Stimulated activated effector memory CD8-positive, alpha-beta T cell treated with anti-CD3 and anti-CD28 coated beads, Interleukin-12 subunit alpha, Interleukin-12 subunit beta, amount 100 ng/mL, for 72 hours (primary cell): ENCODE data around the gene EIF2B2.

Source experiments
- ATAC-seq: fragments of 150-1000 bp; cut with Tn5 transposase; 2 replicates; pipeline ENCODE4 v1.10.0; 2021
- DNase-seq, 2 donors: peaks; one replicate each; pipeline ENCODE4 v3.0.0; 2021 to 2022; ENCODE audit warnings: low spot score in 2 of 2
- H3K27ac Mint-ChIP-seq: one replicate; pipeline ENCODE4 v1.8.0; 2022; ENCODE audit warnings: mild to moderate bottlenecking, mixed read lengths
- H3K36me3 Mint-ChIP-seq: one replicate; pipeline ENCODE4 v1.8.0; 2022; ENCODE audit warnings: mild to moderate bottlenecking, mixed read lengths
- H3K4me1 Mint-ChIP-seq: one replicate; pipeline ENCODE4 v1.8.0; 2022; ENCODE audit warnings: mixed read lengths
- H3K4me3 Mint-ChIP-seq: one replicate; pipeline ENCODE4 v1.8.0; 2022; ENCODE audit warnings: mild to moderate bottlenecking, mixed read lengths
- H3K9me3 Mint-ChIP-seq: one replicate; pipeline ENCODE4 v1.8.0; 2022; ENCODE audit warnings: mixed read lengths

The EIF2B2 gene

GRCh38 chr14:75054421-75054820, 51.7 kb downstream of the EIF2B2 start:
- ATAC-seq = no peak

GRCh38 chr14:75059642-75060041, 56.9 kb downstream of the EIF2B2 start:
- no peak overlapping the region for H3K27ac Mint-ChIP-seq
- DNase-seq (no peak), ATAC-seq (no peak)
- no peaks in the 10 kb centered on the region for H3K9me3 Mint-ChIP-seq
- H3K4me1 Mint-ChIP-seq = peaks cover 33% of the 10 kb centered on the region
- peaks cover 64% of the 10 kb centered on the region for H3K36me3 Mint-ChIP-seq
- H3K4me3 Mint-ChIP-seq = no peak overlapping the region

More at GRCh38 chr14:75054421-75054820, 51.7 kb downstream of the EIF2B2 start:
- Mint-ChIP-seq H3K9me3 (no peaks in the 10 kb centered on the region), H3K27ac (no peak overlapping the region), H3K36me3 (peaks cover 78% of the 10 kb centered on the region), H3K4me3 (no peak overlapping the region), H3K4me1 (peaks cover 29% of the 10 kb centered on the region)
- no peak for DNase-seq

- H3K27ac Mint-ChIP-seq = no peak overlapping the region
- no peak for ATAC-seq
- H3K9me3 Mint-ChIP-seq = no peaks in the 10 kb centered on the region
- peaks cover 59% of the 10 kb centered on the region for H3K36me3 Mint-ChIP-seq
- no peak for DNase-seq
- H3K4me1 Mint-ChIP-seq = peaks cover 31% of the 10 kb centered on the region
- H3K4me3 Mint-ChIP-seq = no peak overlapping the region
Observed at GRCh38 chr14:75060420-75060819, 57.7 kb downstream of the EIF2B2 start.
